Measurements from ENCODE around the gene CD99L2.

Gene CD99L2

DNA sequence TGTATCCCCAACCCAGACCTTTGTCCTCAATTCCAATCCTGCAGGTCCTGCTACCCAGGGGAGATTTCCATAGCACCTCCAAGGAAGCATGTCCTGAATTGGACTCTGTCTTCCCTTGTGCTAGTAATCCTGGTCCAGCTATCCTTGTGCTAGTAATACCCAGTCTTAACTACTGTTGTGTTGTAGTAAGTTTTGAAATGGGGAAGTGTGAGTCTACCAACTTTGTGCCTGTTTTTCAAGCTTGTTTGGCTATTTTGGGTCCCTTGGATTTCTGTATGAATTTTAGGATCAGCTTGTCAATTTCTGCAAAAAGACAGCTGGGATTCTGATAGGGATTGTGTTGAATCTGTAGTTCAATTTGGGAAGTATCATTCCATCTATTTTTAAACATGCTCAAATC is 51.4 kb downstream of the CD99L2 start:
- TF ChIP-seq POLR2AphosphoS5 (IDR thresholded peaks at IDR 0.05; ENCODE audit: low read depth, low read length) (no peak), SIN3A (IDR thresholded peaks at IDR 0.05; ENCODE audit: borderline replicate concordance, insufficient read depth, low read length) (no peak), FOXP2 (optimal IDR thresholded peaks at IDR 0.05; ENCODE audit: borderline replicate concordance, extremely low read depth, extremely low read length, insufficient read depth) (no peak), TAF1 (IDR thresholded peaks at IDR 0.05; ENCODE audit: borderline replicate concordance, insufficient read depth, low read length) (no peak)
- TF ChIP-seq, protein P1, sequence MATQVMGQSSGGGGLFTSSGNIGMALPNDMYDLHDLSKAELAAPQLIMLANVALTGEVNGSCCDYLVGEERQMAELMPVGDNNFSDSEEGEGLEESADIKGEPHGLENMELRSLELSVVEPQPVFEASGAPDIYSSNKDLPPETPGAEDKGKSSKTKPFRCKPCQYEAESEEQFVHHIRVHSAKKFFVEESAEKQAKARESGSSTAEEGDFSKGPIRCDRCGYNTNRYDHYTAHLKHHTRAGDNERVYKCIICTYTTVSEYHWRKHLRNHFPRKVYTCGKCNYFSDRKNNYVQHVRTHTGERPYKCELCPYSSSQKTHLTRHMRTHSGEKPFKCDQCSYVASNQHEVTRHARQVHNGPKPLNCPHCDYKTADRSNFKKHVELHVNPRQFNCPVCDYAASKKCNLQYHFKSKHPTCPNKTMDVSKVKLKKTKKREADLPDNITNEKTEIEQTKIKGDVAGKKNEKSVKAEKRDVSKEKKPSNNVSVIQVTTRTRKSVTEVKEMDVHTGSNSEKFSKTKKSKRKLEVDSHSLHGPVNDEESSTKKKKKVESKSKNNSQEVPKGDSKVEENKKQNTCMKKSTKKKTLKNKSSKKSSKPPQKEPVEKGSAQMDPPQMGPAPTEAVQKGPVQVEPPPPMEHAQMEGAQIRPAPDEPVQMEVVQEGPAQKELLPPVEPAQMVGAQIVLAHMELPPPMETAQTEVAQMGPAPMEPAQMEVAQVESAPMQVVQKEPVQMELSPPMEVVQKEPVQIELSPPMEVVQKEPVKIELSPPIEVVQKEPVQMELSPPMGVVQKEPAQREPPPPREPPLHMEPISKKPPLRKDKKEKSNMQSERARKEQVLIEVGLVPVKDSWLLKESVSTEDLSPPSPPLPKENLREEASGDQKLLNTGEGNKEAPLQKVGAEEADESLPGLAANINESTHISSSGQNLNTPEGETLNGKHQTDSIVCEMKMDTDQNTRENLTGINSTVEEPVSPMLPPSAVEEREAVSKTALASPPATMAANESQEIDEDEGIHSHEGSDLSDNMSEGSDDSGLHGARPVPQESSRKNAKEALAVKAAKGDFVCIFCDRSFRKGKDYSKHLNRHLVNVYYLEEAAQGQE (IDR thresholded peaks at IDR 0.05; ENCODE audit: insufficient read depth in 1 of 2, low read depth in 2 of 2, low read length in 2 of 2): no peak

DNA sequence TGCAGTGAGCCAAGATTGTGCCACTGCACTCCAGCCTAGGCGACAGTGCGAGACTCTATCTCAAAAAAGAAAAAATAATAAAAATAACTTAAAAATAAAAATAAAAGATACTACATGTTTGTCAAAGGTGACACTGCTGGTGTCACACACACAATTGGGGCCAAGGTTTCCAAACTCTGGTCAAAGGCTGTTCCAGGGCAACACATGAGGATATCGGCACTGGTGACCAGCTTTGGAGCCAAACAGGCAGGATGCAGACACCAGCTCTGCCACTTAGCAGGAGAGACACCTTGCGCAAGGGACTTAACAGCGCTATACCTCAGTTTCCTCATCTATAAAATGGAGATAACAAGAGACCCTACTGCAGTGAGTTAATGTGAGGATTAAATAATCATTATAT is 52.3 kb downstream of the CD99L2 start:
- TF ChIP-seq POLR2AphosphoS5 (IDR thresholded peaks at IDR 0.05; ENCODE audit: low read depth, low read length) (no peak), SIN3A (IDR thresholded peaks at IDR 0.05; ENCODE audit: borderline replicate concordance, insufficient read depth, low read length) (no peak)

DNA sequence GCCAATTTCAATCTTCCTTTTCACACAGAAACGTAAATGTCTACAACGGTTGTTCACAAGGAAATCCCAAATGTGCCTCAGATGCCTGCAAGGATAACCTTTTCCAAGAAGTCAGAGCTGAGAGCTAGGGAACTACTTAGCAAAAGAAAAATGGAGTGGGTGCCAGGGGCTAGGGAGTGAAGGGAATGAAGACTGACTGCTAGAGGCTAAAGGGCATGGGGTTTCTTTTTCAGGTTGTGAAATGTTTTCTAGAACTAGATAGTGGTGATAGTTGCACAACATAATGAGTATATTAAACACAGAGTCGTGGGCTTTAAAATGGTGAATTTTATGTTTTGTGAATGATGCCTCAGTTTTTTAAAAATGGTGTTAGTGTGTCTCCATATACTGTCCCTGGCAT is 53.4 kb downstream of the CD99L2 start:
- TF ChIP-seq POLR2AphosphoS5 (IDR thresholded peaks at IDR 0.05; ENCODE audit: low read depth, low read length) (no peak), TAF1 (IDR thresholded peaks at IDR 0.05; ENCODE audit: borderline replicate concordance, insufficient read depth, low read length) (no peak), FOXP2 (optimal IDR thresholded peaks at IDR 0.05; ENCODE audit: borderline replicate concordance, extremely low read depth, extremely low read length, insufficient read depth) (no peak), SIN3A (IDR thresholded peaks at IDR 0.05; ENCODE audit: borderline replicate concordance, insufficient read depth, low read length) (no peak)
- TF ChIP-seq, protein P1 (IDR thresholded peaks at IDR 0.05; ENCODE audit: insufficient read depth in 1 of 2, low read depth in 2 of 2, low read length in 2 of 2): no peak

DNA sequence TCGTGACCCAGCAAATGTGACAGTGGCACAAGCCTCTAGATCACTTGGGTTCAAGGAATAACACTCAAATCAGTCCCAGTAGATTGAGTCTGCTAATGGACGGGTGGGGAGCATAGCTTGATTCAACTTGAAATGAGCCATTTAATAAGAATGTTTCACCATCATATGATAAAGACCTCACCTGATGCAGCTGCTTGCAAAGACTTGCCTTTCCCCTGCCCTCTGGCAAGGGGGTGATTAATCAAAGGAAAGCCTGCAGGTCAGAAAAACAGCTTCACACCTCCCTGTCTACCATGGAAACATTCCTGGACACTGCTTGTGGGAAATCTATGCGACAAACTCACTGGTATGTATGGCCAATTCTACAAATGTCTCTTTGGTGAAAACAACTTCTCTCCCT is 54.5 kb downstream of the CD99L2 start:
- TF ChIP-seq TAF1 (IDR thresholded peaks at IDR 0.05; ENCODE audit: borderline replicate concordance, insufficient read depth, low read length): no peak
- TF ChIP-seq SIN3A (IDR thresholded peaks at IDR 0.05; ENCODE audit: borderline replicate concordance, insufficient read depth, low read length): no peak
- no peak for TF ChIP-seq POLR2AphosphoS5 (IDR thresholded peaks at IDR 0.05; ENCODE audit: low read depth, low read length)
- no peak for TF ChIP-seq FOXP2 (optimal IDR thresholded peaks at IDR 0.05; ENCODE audit: borderline replicate concordance, extremely low read depth, extremely low read length, insufficient read depth)
- TF ChIP-seq, protein P1 (IDR thresholded peaks at IDR 0.05; ENCODE audit: insufficient read depth in 1 of 2, low read depth in 2 of 2, low read length in 2 of 2): no peak

DNA sequence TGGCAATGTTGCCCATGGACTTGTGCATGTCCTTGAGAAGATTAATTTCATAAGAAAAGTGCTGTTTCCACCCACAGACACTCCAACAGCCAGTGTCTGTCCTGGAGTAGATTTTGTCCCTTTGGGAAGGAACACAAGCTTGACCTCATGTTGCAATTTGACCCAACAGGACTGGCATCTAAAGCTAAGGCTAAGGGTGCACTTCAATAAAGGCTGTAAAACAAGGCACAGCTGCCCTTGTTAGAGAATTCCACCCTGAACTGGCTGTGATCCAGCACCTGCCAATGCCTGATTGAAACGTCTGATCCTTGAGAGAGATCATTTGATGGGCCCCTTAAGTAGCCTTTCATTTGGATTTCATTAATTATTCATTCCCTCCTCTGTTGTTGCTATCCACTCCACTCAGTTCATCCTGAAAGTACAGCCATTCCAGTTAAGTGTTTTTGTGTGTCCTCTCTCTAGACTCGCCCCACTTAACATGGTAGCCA is 56.2 kb downstream of the CD99L2 start:
- no peak for TF ChIP-seq POLR2AphosphoS5 (IDR thresholded peaks at IDR 0.05; ENCODE audit: low read depth, low read length)
- no peak for TF ChIP-seq SIN3A (IDR thresholded peaks at IDR 0.05; ENCODE audit: borderline replicate concordance, insufficient read depth, low read length)
- TF ChIP-seq, protein P1 (IDR thresholded peaks at IDR 0.05; ENCODE audit: insufficient read depth in 1 of 2, low read depth in 2 of 2, low read length in 2 of 2): no peak
- TF ChIP-seq FOXP2 (optimal IDR thresholded peaks at IDR 0.05; ENCODE audit: borderline replicate concordance, extremely low read depth, extremely low read length, insufficient read depth): no peak
- no peak for TF ChIP-seq TAF1 (IDR thresholded peaks at IDR 0.05; ENCODE audit: borderline replicate concordance, insufficient read depth, low read length)
